Osteocyte (in vitro differentiated cells): ENCODE data around the gene CHAC1. TPM values are rescaled to one million over a fixed set of nuclear protein-coding genes. Genes with fewer than 3 reads are reported as not detected.

Experiments used
- DNase-seq: peaks from one replicate; pipeline ENCODE4 v3.0.0; 2021; ENCODE audit warnings: mixed read lengths; ENCODE audit not compliant: unreplicated experiment; ENCODE audit errors: extremely low spot score
- H3K27ac Mint-ChIP-seq: one replicate; pipeline ENCODE4 v1.8.0; 2021; ENCODE audit warnings: mild to moderate bottlenecking, mixed read lengths; ENCODE audit not compliant: unreplicated experiment
- H3K27me3 Mint-ChIP-seq: one replicate; pipeline ENCODE4 v1.8.0; 2021; ENCODE audit warnings: mixed read lengths; ENCODE audit not compliant: unreplicated experiment
- H3K36me3 Mint-ChIP-seq: one replicate; pipeline ENCODE4 v1.8.0; 2021; ENCODE audit warnings: mixed read lengths; ENCODE audit not compliant: unreplicated experiment
- H3K4me1 Mint-ChIP-seq: one replicate; pipeline ENCODE4 v1.8.0; 2021; ENCODE audit warnings: mixed read lengths; ENCODE audit not compliant: unreplicated experiment
- H3K4me3 Mint-ChIP-seq: one replicate; pipeline ENCODE4 v1.8.0; 2021; ENCODE audit warnings: mild to moderate bottlenecking, moderate library complexity, mixed read lengths; ENCODE audit not compliant: unreplicated experiment
- H3K9me3 Mint-ChIP-seq: one replicate; pipeline ENCODE4 v1.8.0; 2021; ENCODE audit warnings: mixed read lengths; ENCODE audit not compliant: unreplicated experiment
- CTCF ChIP-seq: fragments of 200-600 bp; sonication (generic); IDR thresholded peaks from 2 replicates; pipeline ENCODE4 v1.5.0; 2021; ENCODE audit warnings: antibody characterized with exemption, mild to moderate bottlenecking, moderate library complexity
- total RNA-seq: library from RNA; stranded (reverse); gene quantifications from 2 replicates; pipeline ENCODE4 v1.2.1, GENCODE V29; 2021

Gene CHAC1
- total RNA-seq, 1 donor from 2014 or later = 33.3 TPM

GRCh38 chr15:40943764-40944365 is 9.4 kb upstream of the CHAC1 start:
- H3K9me3 Mint-ChIP-seq = no peaks in the 10 kb centered on the region
- H3K36me3 Mint-ChIP-seq = no peaks in the 10 kb centered on the region
- peaks cover 24% of the 10 kb centered on the region for H3K4me1 Mint-ChIP-seq
- H3K27ac Mint-ChIP-seq = no peak overlapping the region
- TF ChIP-seq CTCF = no peak
- DNase-seq = no peak
- no peak overlapping the region for H3K4me3 Mint-ChIP-seq
- peaks cover 2% of the 10 kb centered on the region for H3K27me3 Mint-ChIP-seq

- Mint-ChIP-seq H3K4me1 (peaks cover 24% of the 10 kb centered on the region), H3K4me3 (no peak overlapping the region), H3K36me3 (no peaks in the 10 kb centered on the region)
Observed at GRCh38 chr15:40944510-40945296, 8.6 kb upstream of the CHAC1 start.

GRCh38 chr15:40948706-40949473 is 4.4 kb upstream of the CHAC1 start:
- no peak for DNase-seq
- Mint-ChIP-seq H3K27ac (no peak overlapping the region), H3K9me3 (no peaks in the 10 kb centered on the region), H3K27me3 (peaks cover 2% of the 10 kb centered on the region), H3K4me3 (no peak overlapping the region), H3K36me3 (no peaks in the 10 kb centered on the region), H3K4me1 (peaks cover 17% of the 10 kb centered on the region)
- no peak for TF ChIP-seq CTCF

More at GRCh38 chr15:40944510-40945296, 8.6 kb upstream of the CHAC1 start:
- DNase-seq = no peak
- no peak for TF ChIP-seq CTCF
- Mint-ChIP-seq H3K27ac (no peak overlapping the region), H3K9me3 (no peaks in the 10 kb centered on the region), H3K27me3 (peaks cover 2% of the 10 kb centered on the region)

GRCh38 chr15:40949756-40950207 is 3.5 kb upstream of the CHAC1 start:
- Mint-ChIP-seq H3K9me3 (no peaks in the 10 kb centered on the region), H3K4me3 (no peak overlapping the region), H3K36me3 (peaks cover 7% of the 10 kb centered on the region), H3K27ac (no peak overlapping the region), H3K4me1 (peaks cover 26% of the 10 kb centered on the region), H3K27me3 (peaks cover 2% of the 10 kb centered on the region)
- TF ChIP-seq CTCF = no peak
- no peak for DNase-seq

GRCh38 chr15:40951764-40952163 is 1.5 kb upstream of the CHAC1 start:
- peak overlapping the region; percentile 97 for H3K27ac Mint-ChIP-seq
- H3K4me1 Mint-ChIP-seq = peaks cover 38% of the 10 kb centered on the region
- no peaks in the 10 kb centered on the region for H3K9me3 Mint-ChIP-seq
- peak overlapping the region; percentile 94 for H3K4me3 Mint-ChIP-seq
- no peak for DNase-seq
- TF ChIP-seq CTCF = no peak
- H3K36me3 Mint-ChIP-seq = peaks cover 16% of the 10 kb centered on the region
- H3K27me3 Mint-ChIP-seq = no peaks in the 10 kb centered on the region
